ENCODE results near the gene PP2D1.
"Not testable (repeated sequence)": the region's sequence is repeated elsewhere in the genome, so short reads cannot be mapped to it uniquely, and the experiment has no call there.

The PP2D1 gene

DNA sequence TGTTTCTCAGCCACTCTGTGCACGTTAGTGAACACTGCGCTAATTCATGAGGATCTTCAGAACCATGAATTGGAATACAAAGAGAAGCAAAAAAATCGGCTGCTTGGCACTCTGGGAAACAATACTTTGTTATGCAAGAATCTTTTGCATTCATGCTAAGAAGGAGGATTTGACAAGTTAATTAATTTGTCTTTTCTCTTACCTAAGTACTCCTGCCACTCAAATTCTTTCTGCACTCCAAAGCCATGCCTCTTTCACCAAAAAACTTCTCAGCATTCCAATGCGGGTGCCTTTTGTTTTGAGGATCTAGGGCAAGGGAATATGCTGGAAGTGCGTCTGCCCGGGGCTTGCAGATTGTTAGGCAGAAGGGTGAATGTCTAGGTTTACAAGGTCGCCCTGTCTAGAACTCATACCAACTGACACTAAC is 16.9 kb upstream of the PP2D1 start:
- H3K4me3 ChIP-seq (ENCODE audit: low read depth, low read length) = no peak overlapping the region
- in situ Hi-C loops (cut with HindIII; ENCODE audit: low sequenced_read_pairs) = no loop called here
- TF ChIP-seq, protein P1, sequence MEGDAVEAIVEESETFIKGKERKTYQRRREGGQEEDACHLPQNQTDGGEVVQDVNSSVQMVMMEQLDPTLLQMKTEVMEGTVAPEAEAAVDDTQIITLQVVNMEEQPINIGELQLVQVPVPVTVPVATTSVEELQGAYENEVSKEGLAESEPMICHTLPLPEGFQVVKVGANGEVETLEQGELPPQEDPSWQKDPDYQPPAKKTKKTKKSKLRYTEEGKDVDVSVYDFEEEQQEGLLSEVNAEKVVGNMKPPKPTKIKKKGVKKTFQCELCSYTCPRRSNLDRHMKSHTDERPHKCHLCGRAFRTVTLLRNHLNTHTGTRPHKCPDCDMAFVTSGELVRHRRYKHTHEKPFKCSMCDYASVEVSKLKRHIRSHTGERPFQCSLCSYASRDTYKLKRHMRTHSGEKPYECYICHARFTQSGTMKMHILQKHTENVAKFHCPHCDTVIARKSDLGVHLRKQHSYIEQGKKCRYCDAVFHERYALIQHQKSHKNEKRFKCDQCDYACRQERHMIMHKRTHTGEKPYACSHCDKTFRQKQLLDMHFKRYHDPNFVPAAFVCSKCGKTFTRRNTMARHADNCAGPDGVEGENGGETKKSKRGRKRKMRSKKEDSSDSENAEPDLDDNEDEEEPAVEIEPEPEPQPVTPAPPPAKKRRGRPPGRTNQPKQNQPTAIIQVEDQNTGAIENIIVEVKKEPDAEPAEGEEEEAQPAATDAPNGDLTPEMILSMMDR (IDR thresholded peaks at IDR 0.05; ENCODE audit: low read depth, low read length, missing control alignments) = no peak
- DNase-seq (ENCODE audit: low read depth) = no peak

GRCh38 chr3:20027136-20027535 is 15.1 kb upstream of the PP2D1 start:
- no peak overlapping the region for H3K4me3 ChIP-seq (ENCODE audit: low read depth, low read length)
- TF ChIP-seq, protein P1 (IDR thresholded peaks at IDR 0.05; ENCODE audit: low read depth, low read length, missing control alignments) = no peak
- in situ Hi-C loops (cut with HindIII; ENCODE audit: low sequenced_read_pairs) = no loop called here
- no peak for DNase-seq (ENCODE audit: low read depth)

- TF ChIP-seq, protein P1 (IDR thresholded peaks at IDR 0.05; ENCODE audit: low read depth, low read length, missing control alignments) = no peak
- in situ Hi-C loops (cut with HindIII; ENCODE audit: low sequenced_read_pairs) = no loop called here
- no peak for DNase-seq (ENCODE audit: low read depth)
- H3K4me3 ChIP-seq (ENCODE audit: low read depth, low read length) = no peak overlapping the region
Measured at GRCh38 chr3:20023623-20024405, 11.8 kb upstream of the PP2D1 start.

GRCh38 chr3:20022954-20023622 is 11.0 kb upstream of the PP2D1 start:
- TF ChIP-seq, protein P1 (IDR thresholded peaks at IDR 0.05; ENCODE audit: low read depth, low read length, missing control alignments) = no peak
- no peak for DNase-seq (ENCODE audit: low read depth)
- in situ Hi-C loops (cut with HindIII; ENCODE audit: low sequenced_read_pairs) = no loop called here

GRCh38 chr3:20016076-20016475 is 4.0 kb upstream of the PP2D1 start:
- in situ Hi-C loops (cut with HindIII; ENCODE audit: low sequenced_read_pairs); DNase-seq (ENCODE audit: low read depth); H3K4me3 ChIP-seq (ENCODE audit: low read depth, low read length): not testable (repeated sequence)

More at GRCh38 chr3:20022954-20023622, 11.0 kb upstream of the PP2D1 start:
- H3K4me3 ChIP-seq (ENCODE audit: low read depth, low read length) = no peak overlapping the region

DNA sequence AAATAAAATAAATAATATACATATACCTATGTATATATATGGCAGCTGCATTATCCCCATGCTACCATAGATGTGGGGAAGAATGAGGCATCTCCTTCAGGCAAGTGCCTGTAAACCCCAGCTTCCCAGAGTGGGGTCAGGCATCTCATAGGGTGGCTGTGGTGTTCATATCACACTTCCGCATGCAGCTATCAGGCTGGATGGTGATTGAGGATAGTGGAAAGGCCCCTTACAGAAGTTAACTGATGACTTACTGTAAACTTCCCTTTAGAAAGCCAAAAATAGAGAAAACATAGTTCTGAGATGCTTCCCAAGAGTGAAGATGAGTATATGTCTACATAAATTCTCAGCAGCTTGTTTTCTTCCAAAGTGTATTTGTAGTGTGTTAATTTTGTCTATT is 3.5 kb upstream of the PP2D1 start:
- H3K4me3 ChIP-seq (ENCODE audit: low read depth, low read length) = no peak overlapping the region
- TF ChIP-seq, protein P1 (IDR thresholded peaks at IDR 0.05; ENCODE audit: low read depth, low read length, missing control alignments) = no peak
- in situ Hi-C loops (cut with HindIII; ENCODE audit: low sequenced_read_pairs) = no loop called here
- DNase-seq (ENCODE audit: low read depth) = no peak

GRCh38 chr3:20013396-20013795 is 1.3 kb upstream of the PP2D1 start:
- H3K4me3 ChIP-seq (ENCODE audit: low read depth, low read length) = no peak overlapping the region
- no peak for DNase-seq (ENCODE audit: low read depth)
- TF ChIP-seq, protein P1 (IDR thresholded peaks at IDR 0.05; ENCODE audit: low read depth, low read length, missing control alignments) = no peak
- in situ Hi-C loops (cut with HindIII; ENCODE audit: low sequenced_read_pairs) = no loop called here

Measured in astrocyte of the cerebellum (primary cell).